Mesenchymal stem cell (in vitro differentiated cells and primary cell): ENCODE measurements around the gene OR4K13.

Experiments used
- DNase-seq: peaks from one replicate; pipeline ENCODE4 v3.0.0-alpha.2; 2013
- H2AFZ ChIP-seq: one replicate; pipeline ENCODE4 v1.6.1; 2013; ENCODE audit warnings: low read depth, mild to moderate bottlenecking, control low read depth, inconsistent platforms, low read length, moderate library complexity
- H2AK5ac ChIP-seq: 2 replicates; pipeline ENCODE4 v1.6.1; 2013; ENCODE audit warnings: low read length, moderate library complexity, mild to moderate bottlenecking, inconsistent platforms; ENCODE audit not compliant: severe bottlenecking
- H2BK120ac ChIP-seq: one replicate; pipeline ENCODE4 v1.6.1; 2013; ENCODE audit warnings: low read depth, mild to moderate bottlenecking, inconsistent platforms, low read length, moderate library complexity
- H2BK12ac ChIP-seq, 2 experiments: one replicate each; pipeline ENCODE4 v1.6.1; 2013; ENCODE audit warnings: inconsistent platforms in 2 of 2, low read length in 2 of 2, mild to moderate bottlenecking in 2 of 2, moderate library complexity in 2 of 2, control low read depth in 1 of 2
- H2BK15ac ChIP-seq: one replicate; pipeline ENCODE4 v1.6.1; 2013; ENCODE audit warnings: mild to moderate bottlenecking, low read depth, inconsistent platforms; ENCODE audit not compliant: poor library complexity, severe bottlenecking
- H2BK5ac ChIP-seq: 2 replicates; pipeline ENCODE4 v1.6.1; 2013; ENCODE audit warnings: low read depth, mild to moderate bottlenecking, low read length, control low read depth, inconsistent platforms; ENCODE audit not compliant: poor library complexity, severe bottlenecking
- H3K14ac ChIP-seq, 2 experiments: one replicate each; pipeline ENCODE4 v1.6.1; 2013; ENCODE audit warnings: inconsistent platforms in 2 of 2, low read length in 2 of 2, control low read depth in 1 of 2, mild to moderate bottlenecking in 1 of 2, moderate library complexity in 1 of 2
- H3K18ac ChIP-seq, 2 experiments: one replicate each; pipeline ENCODE4 v1.6.1; 2013; ENCODE audit warnings: inconsistent platforms in 2 of 2, low read length in 2 of 2, control low read depth in 1 of 2, low read depth in 1 of 2, mild to moderate bottlenecking in 1 of 2
- H3K23ac ChIP-seq, 2 experiments: one replicate each; pipeline ENCODE4 v1.6.1; 2013; ENCODE audit warnings: inconsistent platforms in 2 of 2, low read length in 2 of 2, mild to moderate bottlenecking in 2 of 2, moderate library complexity in 2 of 2, control low read depth in 1 of 2
- H3K27ac ChIP-seq: 2 replicates; pipeline ENCODE4 v1.5.1; 2013; ENCODE audit warnings: mild to moderate bottlenecking, moderate library complexity, low read length, control low read depth, inconsistent platforms; ENCODE audit not compliant: poor library complexity, severe bottlenecking
- H3K27me3 ChIP-seq, 2 experiments: 2 replicates each; pipeline versions ENCODE4 v1.6.1 to v1.7.0; 2013; ENCODE audit warnings: low read length in 2 of 2, mild to moderate bottlenecking in 2 of 2, moderate library complexity in 2 of 2, control low read depth in 1 of 2, inconsistent platforms in 1 of 2; ENCODE audit not compliant: control insufficient read depth in 1 of 2, insufficient read depth in 1 of 2
- H3K36me3 ChIP-seq, 2 experiments: 2 replicates each; pipeline versions ENCODE4 v1.6.1 to v1.7.0; 2013; ENCODE audit warnings: low read length in 2 of 2, control low read depth in 1 of 2, inconsistent platforms in 1 of 2, low read depth in 1 of 2, mild to moderate bottlenecking in 1 of 2; ENCODE audit not compliant: insufficient read depth in 2 of 2, control insufficient read depth in 1 of 2
- H3K4ac ChIP-seq, 2 experiments: one replicate each; pipeline ENCODE4 v1.6.1; 2013; ENCODE audit warnings: inconsistent platforms in 2 of 2, low read length in 2 of 2, mild to moderate bottlenecking in 2 of 2, moderate library complexity in 2 of 2, control low read depth in 1 of 2, low read depth in 1 of 2
- H3K4me1 ChIP-seq: 2 replicates; pipeline ENCODE4 v1.6.1; 2013; ENCODE audit warnings: low read depth, low read length, control low read depth; ENCODE audit not compliant: control insufficient read depth, insufficient read depth
- H3K4me2 ChIP-seq: 2 replicates; pipeline ENCODE4 v1.6.1; 2013; ENCODE audit warnings: low read length, mild to moderate bottlenecking, inconsistent platforms; ENCODE audit not compliant: poor library complexity, severe bottlenecking
- H3K4me3 ChIP-seq, 2 experiments: 2 replicates each; pipeline versions ENCODE4 v1.5.1 to v1.7.0; 2013; ENCODE audit warnings: low read length in 2 of 2, mild to moderate bottlenecking in 2 of 2, control low read depth in 1 of 2, low read depth in 1 of 2; ENCODE audit not compliant: insufficient read depth in 1 of 2
- H3K79me1 ChIP-seq: replicated peaks from 2 replicates; pipeline ENCODE4 v1.6.1; 2013; ENCODE audit warnings: mild to moderate bottlenecking, control low read depth, low read length, inconsistent platforms; ENCODE audit not compliant: poor library complexity, severe bottlenecking
- H3K9ac ChIP-seq: 2 replicates; pipeline ENCODE4 v1.7.0; 2013; ENCODE audit warnings: mild to moderate bottlenecking, low read length, moderate library complexity
- H3K9me3 ChIP-seq: 2 replicates; pipeline ENCODE4 v1.7.0; 2013; ENCODE audit warnings: mild to moderate bottlenecking, low read length; ENCODE audit not compliant: control insufficient read depth
- H4K8ac ChIP-seq: one replicate; pipeline ENCODE4 v1.6.1; 2013; ENCODE audit warnings: inconsistent platforms, mild to moderate bottlenecking, low read length, moderate library complexity
- H4K91ac ChIP-seq: one replicate; pipeline ENCODE4 v1.6.1; 2013; ENCODE audit warnings: mild to moderate bottlenecking, low read length, inconsistent platforms
- WGBS: methylation state at CpG from one replicate; pipeline ENCODE4 v1.1.7; 2013; ENCODE audit warnings: mixed read lengths; 5-methylcytosine and 5-hydroxymethylcytosine counted together

Gene OR4K13

GRCh38 chr14:20035449-20035848 is 389 bp downstream of the OR4K13 start:
- Histone ChIP-seq H3K4ac (no peak overlapping the region), H2BK120ac (no peak overlapping the region), H2BK12ac (no peak overlapping the region), H2AFZ (no peak overlapping the region), H3K18ac (no peak overlapping the region), H3K4me2 (no peak overlapping the region), H3K36me3 (no peaks in the 10 kb centered on the region), H4K8ac (no peak overlapping the region), H3K4me3 (no peak overlapping the region), H3K79me1 (no peaks in the 10 kb centered on the region), H3K23ac (no peak overlapping the region), H3K4me1 (no peaks in the 10 kb centered on the region), H3K27me3 (no peaks in the 10 kb centered on the region), H3K9ac (no peak overlapping the region), H3K9me3 (peaks cover 11% of the 10 kb centered on the region), H2BK5ac (no peak overlapping the region), H3K27ac (no peak overlapping the region), H4K91ac (no peak overlapping the region), H3K14ac (no peak overlapping the region), H2BK15ac (no peak overlapping the region), H2AK5ac (no peak overlapping the region)
- no peak for DNase-seq
- WGBS, result no CpG with 5 or more reads among the region's 3 CpGs

- H3K27ac ChIP-seq, result no peak overlapping the region
- no peak overlapping the region for H2BK12ac ChIP-seq
- H2AK5ac ChIP-seq, result no peak overlapping the region
- DNase-seq, result no peak
- H3K27me3 ChIP-seq, result no peaks in the 10 kb centered on the region
- no peak overlapping the region for H3K14ac ChIP-seq
- no peaks in the 10 kb centered on the region for H3K79me1 ChIP-seq
- no peak overlapping the region for H2BK120ac ChIP-seq
- H2BK15ac ChIP-seq, result no peak overlapping the region
- H4K8ac ChIP-seq, result no peak overlapping the region
- no peak overlapping the region for H2BK5ac ChIP-seq
- no peaks in the 10 kb centered on the region for H3K4me1 ChIP-seq
- H4K91ac ChIP-seq, result no peak overlapping the region
- H3K23ac ChIP-seq, result no peak overlapping the region
- H3K9ac ChIP-seq, result no peak overlapping the region
- H3K4me3 ChIP-seq, result no peak overlapping the region
- no peak overlapping the region for H3K4ac ChIP-seq
- H3K36me3 ChIP-seq, result no peaks in the 10 kb centered on the region
- 79% methylated on average over 3 of the region's 6 CpGs for WGBS
- H3K9me3 ChIP-seq, result peaks cover 16% of the 10 kb centered on the region
- H3K4me2 ChIP-seq, result no peak overlapping the region
- no peak overlapping the region for H2AFZ ChIP-seq
- H3K18ac ChIP-seq, result no peak overlapping the region
These were observed 4.8 kb downstream of the OR4K13 start for GRCh38 chr14:20031058-20031457.

GRCh38 chr14:20019257-20019865 is 16.5 kb downstream of the OR4K13 start, which contains the start of gene OR4K14:
Gene OR4K14 (minus strand): TSS chr14:20019307. CDS start chr14:20015193, 4,114 bp downstream.
- Histone ChIP-seq H4K8ac (no peak within 1 kb of the TSS), H2BK120ac (no peak within 1 kb of the TSS), H3K9ac (no peak within 1 kb of the TSS), H3K27me3 (no peaks in the 10 kb centered on the region), H3K36me3 (no peaks in the 10 kb centered on the region), H3K79me1 (no peaks in the 10 kb centered on the region), H3K4me2 (no peak within 1 kb of the TSS), H2AFZ (no peak within 1 kb of the TSS), H2BK5ac (no peak within 1 kb of the TSS), H2BK15ac (no peak within 1 kb of the TSS), H3K4me1 (no peaks in the 10 kb centered on the region), H4K91ac (no peak within 1 kb of the TSS), H3K23ac (no peak within 1 kb of the TSS), H3K27ac (no peak within 1 kb of the TSS), H3K9me3 (peaks cover 13% of the 10 kb centered on the region), H3K14ac (no peak within 1 kb of the TSS), H3K4ac (no peak within 1 kb of the TSS), H3K4me3 (no peak within 1 kb of the TSS), H2BK12ac (no peak within 1 kb of the TSS), H3K18ac (no peak within 1 kb of the TSS), H2AK5ac (no peak within 1 kb of the TSS)
- no CpG with 5 or more reads among the region's 2 CpGs for WGBS
- no peak for DNase-seq

GRCh38 chr14:20008156-20008555 is 27.7 kb downstream of the OR4K13 start:
- Histone ChIP-seq H3K4me3 (no peak overlapping the region), H3K36me3 (no peaks in the 10 kb centered on the region), H4K91ac (no peak overlapping the region), H2BK12ac (no peak overlapping the region), H3K9ac (no peak overlapping the region), H3K27ac (no peak overlapping the region), H2BK5ac (no peak overlapping the region), H3K4me1 (no peaks in the 10 kb centered on the region), H2BK15ac (no peak overlapping the region), H4K8ac (no peak overlapping the region), H2AFZ (no peak overlapping the region), H3K23ac (no peak overlapping the region), H2AK5ac (no peak overlapping the region), H3K4me2 (no peak overlapping the region), H3K27me3 (no peaks in the 10 kb centered on the region), H3K9me3 (peaks cover 13% of the 10 kb centered on the region), H3K18ac (no peak overlapping the region), H3K4ac (no peak overlapping the region), H2BK120ac (no peak overlapping the region), H3K14ac (no peak overlapping the region), H3K79me1 (no peaks in the 10 kb centered on the region)
- DNase-seq, result no peak
